ENCODE data around the gene COL9A3.
A peak's percentile ranks its signal among the peaks of the same experiment; 100 is the strongest.

COL9A3 gene

GRCh38 chr20:62778601-62779416 is 38.0 kb upstream of the COL9A3 start:
- DNase-seq, result no peak

GRCh38 chr20:62779417-62779685 is 37.5 kb upstream of the COL9A3 start:
- DNase-seq, result no peak

DNA sequence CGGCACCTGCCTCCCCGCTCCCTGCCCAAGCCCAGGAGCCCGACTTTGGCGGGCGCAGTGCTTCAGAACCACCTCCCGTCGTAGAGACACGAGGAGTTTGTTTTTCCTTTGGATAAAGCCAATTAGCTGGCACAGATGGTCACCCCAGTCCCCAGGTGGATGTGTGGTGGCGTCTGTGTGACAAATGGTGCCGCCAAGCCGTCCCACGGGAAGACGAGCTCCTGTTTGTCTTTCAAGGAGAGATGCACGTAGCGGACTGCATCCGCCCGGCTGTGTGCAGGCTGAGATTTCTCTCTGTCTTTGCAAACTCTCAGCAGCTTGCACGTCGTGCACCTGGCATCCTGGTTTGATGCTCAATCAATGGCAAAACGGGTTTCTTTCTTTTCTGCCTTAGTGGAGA is 36.6 kb upstream of the COL9A3 start:
- no peak for DNase-seq

DNA sequence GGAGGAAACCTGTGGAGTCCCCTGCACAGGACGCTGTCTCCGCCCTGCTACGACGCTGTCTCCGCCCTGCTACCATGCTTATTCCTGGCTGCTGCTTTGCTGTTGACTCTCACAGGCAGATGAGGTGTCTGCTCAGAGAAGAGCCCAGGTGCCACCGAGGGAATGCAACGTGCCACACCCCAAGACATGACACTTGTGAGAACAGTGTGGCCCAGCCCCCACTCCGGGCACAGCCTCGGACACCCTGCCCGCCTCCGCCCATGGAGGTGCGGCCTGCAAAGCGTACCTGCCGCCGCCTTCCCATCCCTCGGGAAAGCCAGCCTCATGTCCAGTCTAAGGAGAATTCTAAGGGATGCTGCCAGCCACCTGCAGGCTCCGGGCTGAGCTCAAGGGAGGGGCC is 36.2 kb upstream of the COL9A3 start:
- DNase-seq, result no peak

- no peak for DNase-seq
Measured at GRCh38 chr20:62782149-62782892, 34.5 kb upstream of the COL9A3 start.

DNA sequence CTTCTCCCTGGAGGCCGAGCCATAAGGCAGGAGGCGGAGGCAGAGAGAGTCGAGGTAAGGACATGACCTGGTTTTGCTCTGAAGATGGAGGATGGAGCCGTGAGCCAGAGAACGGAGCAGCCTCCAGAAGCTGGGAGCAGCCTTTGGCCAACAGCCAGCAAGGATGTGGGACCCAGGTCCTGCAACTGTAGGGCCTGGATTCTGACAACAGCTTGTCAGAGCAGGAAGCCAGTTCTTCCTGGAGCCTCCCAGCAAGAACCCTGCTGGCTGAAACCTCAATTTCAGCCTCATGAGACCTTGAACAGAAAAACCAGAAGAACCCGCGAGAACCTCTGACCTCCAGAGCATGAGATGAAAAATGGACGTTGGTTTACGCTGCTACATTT is 34.0 kb upstream of the COL9A3 start:
- DNase-seq, result no peak

DNA sequence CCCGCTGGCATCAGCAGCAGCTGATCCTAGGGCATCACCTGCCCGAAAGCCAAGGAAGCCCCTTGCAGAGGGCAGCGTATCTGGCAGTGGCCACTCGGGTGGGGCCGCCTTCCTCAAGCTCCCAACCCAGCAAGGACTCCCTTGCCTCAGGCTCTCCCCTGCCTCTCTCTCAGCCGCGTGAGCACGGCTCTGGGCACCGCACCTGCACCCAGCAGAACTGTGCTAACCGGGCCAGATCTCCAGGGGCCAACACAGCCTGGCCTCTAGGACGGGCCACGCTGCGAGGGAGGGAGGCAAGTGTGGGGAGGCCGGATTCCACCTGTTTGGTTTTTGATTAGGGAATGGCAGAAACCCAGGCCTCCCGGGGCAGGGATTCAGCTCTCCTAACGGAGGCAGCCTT is 32.4 kb upstream of the COL9A3 start:
- no peak for DNase-seq

DNA sequence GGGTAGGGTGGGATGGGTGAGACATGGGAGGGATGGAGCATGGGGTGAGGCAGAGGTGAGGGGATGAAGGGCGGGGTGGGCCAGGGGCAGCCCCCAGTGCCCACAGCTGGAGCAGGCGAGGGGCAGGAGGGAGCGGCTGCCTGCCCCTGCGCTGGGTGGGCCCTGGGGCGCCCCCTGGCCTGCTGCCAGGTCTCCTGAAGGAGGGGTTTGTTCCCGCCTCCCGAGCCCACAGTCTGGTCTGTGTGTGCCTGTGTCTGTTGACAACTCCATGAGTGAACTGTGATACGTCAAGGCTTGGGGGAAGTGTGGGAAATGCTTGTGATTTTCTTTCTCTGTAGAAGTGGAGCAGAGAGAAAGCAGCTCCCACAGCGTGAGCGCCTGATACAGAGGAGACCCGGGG is 31.5 kb upstream of the COL9A3 start:
- no peak for DNase-seq

DNA sequence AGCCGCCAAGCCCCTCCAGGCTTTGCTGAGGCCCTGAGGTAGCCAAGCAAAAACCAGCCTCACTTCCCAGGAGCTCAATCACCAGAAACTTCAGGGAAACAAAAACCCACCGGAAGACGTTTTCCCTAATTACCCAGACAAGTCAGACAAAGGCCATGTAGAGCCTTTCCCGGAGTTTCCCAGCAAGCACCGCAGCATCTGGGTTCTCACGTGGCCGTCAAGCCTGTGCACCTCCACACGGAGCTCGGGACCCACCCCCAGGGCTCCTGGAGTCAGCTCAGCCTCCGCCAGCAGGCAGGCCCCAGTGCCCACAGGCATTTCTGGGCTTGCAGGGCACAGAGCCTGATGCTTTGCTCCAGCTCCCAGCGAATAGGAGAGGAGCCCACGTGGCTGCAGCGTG is 30.7 kb upstream of the COL9A3 start:
- DNase-seq, result no peak

DNA sequence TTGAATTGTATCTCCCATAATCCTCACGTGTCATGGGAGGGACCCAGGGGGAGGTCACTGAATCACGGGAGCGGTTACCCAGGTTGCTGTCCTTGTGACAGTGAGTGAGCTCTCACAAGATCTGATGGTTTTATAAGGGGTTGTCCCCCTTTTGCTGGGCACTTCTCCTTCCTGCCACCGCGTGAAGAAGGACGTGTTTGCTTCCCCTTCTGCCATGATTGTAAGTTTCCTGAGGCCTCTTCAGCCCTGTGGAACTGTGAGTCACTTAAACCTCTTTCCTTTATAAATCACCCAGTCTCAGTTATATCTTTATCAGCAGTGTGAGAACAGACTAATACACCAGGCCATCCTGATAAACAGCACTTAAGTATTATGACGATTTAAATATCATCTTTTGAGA is 29.5 kb upstream of the COL9A3 start:
- no peak for DNase-seq

GRCh38 chr20:62787866-62788265 is 29.0 kb upstream of the COL9A3 start:
- DNase-seq, result no peak

DNA sequence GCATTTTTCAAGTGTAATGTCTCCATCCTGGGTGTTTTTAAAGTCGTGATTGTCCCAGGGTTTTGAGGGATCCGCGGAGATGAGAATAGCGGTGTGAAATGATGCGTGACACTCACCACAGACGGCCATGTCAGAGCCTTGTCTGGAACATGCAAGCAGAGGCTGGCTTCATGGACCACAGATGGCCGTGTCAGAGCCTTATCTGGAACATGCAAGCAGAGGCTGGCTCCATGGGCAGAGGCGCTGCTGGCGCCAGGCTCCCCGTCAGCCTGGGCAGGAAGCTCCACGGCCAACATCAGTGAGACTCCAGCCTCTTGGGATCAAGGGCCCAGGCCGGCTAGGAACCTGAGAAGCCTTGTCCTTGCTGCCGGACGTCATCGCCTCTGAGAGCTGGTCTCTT is 28.2 kb upstream of the COL9A3 start:
- no peak for DNase-seq

GRCh38 chr20:62790075-62790474 is 26.8 kb upstream of the COL9A3 start:
- no peak for DNase-seq

GRCh38 chr20:62791301-62792181 is 25.3 kb upstream of the COL9A3 start:
- DNase-seq, result peak; percentile 47

DNA sequence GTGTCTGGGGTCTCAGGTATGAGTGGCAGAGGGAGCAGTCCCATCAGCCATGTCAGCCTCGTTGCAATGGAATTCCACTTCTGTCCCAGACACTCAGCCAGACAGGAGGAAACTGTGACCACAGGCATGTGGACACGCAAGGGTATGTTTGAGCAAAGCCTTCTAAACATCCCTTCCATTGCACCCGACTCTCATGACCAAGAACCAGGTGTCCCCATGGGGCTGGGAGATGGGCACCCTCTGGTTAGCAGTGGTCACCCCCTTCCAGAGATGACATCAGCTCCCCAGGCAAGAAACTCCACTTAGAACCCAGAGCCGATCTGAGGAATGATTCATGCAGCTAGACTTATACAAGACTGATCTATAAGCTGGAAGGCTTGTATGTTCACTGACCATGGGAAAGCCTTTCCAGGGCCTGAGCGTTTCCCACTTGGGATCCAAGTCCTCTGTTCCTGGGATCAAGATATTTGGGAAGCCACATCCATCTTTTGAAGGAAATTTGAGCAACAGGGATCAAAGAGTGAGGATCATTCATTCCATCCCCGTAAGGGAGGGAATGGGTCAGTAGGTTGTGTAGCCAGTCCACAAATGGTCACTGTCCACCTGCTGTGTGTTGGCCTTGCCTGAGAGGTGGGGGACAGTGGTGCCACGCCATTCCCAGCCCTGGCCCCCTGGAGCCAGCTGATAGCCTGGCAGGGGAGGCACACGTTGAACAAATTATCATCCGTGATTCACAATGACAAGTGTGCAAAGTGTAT is 24.5 kb upstream of the COL9A3 start:
- DNase-seq, result no peak

- DNase-seq, result peak; percentile 12
Measured at GRCh38 chr20:62792940-62793756, 23.7 kb upstream of the COL9A3 start.

DNA sequence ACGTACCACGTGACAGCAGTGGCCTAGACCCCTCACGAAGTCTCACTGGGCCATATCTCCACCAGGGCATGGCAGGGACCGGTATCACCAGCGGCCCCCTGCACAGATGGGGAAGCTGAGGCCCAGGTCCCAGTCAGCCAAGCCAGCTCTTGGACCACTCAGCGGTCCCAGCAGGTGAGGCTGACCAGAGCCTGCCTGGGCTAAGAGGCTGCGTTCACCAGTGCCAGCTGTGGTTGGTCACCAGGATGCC is 23.2 kb upstream of the COL9A3 start:
- no peak for DNase-seq

DNA sequence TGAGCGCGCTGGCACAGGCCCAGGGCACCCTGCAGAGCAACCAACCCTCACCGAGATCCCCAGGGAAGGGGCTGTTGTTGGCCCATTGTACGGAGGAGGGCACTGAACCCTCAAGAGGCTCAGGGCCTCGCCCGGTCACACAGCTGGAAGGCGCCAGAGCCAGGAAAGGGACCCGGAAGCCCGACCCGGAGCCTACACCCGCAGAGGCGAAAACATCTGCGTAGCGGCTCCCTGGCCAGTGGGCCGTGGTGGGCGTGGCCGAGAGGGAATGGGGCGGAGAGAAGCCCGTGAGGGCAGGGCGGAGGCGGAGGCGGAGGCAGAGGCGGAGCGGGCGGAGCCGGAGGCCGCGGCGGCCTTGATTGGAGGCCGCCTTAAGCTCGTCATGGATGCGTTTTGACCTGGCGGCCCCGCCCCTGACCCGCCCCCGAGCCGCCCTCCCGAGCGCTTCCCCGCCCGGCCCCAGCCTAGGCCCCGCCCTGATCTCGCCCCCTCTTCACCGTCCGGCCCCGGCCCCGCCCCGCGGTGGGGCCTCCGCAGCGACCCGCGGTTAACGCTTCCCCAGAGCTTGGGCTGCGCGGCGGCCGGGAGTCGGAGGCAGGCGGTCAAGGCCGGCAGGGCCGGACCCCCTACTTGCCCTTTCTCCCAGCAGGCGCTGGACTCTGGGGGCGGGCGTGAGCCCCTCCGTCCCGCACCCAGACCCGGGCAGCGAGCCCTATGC is 22.7 kb upstream of the COL9A3 start:
- DNase-seq, result peak; percentile 92

- peak; percentile 59 for DNase-seq
Measured at GRCh38 chr20:62795023-62795761, 21.7 kb upstream of the COL9A3 start.

DNA sequence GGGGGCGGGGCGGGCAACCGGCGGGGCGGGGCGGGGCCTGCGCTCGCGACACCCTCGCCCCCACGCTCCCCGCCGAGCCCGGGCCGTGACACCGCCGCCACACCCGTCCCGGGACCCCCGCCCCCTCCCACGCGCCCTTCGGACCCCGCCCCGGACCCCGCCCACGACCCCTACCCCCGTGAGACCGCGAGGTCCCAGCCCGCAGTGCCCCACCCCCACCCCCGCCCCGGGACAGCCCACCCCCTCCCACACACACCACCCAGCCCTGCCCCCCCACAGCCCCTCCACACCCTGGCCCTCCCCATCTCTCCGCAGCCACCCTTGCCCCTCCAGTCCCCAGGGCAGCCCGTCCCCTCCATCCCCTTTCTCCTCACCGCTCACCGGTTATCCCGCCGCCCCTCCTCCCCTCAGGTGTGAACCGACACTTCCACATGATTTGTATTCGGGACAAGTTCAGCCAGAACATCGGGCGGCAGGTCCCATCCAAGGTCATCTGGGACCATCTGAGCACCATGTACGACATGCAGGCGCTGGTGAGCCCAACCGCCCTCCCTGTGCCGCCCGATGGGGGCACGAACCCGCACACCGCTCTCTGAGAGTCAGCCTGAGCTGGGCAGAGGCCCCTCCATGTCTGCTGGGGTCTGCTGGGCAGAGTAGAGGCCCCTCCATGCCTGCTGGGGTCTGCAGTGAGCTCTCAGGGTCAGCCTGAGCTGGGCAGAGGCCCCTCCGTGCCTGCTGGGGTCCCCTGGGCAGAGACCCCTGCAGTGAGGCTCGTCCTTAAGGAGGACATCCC is 20.0 kb upstream of the COL9A3 start:
- DNase-seq, result no peak
